Caco-2 (cell line): Measurements from ENCODE around the gene TOR2A. TPM values are rescaled to one million over a fixed set of nuclear protein-coding genes. Genes with fewer than 3 reads are reported as not detected.

ENCODE experiments used
- BruUV-seq: library from RNA; stranded (reverse); fragments of 400-500 nt; replicated peaks from 2 replicates; lab custom pipeline; 2021; lab: Mats Ljungman, UMichigan
- CTCF ChIA-PET: fragments of 300-600 bp; sonication (Branson Sonifier 250); formaldehyde crosslinking; loops from one replicate; lab custom pipeline; 2022; ENCODE audit warnings: antibody characterized with exemption; lab: Charles Lee
- POLR2A ChIA-PET: fragments of 300-600 bp; sonication (Branson Sonifier 250); formaldehyde crosslinking; loops from one replicate; lab custom pipeline; 2022; ENCODE audit warnings: antibody characterized with exemption; lab: Charles Lee
- DNase-seq, 2 experiments: peaks; one replicate each; pipeline versions ENCODE4 v3.0.0 to v3.0.0-alpha.2; 2020 to 2022
- H3K27me3 ChIP-seq: replicated peaks from 2 replicates; pipeline ENCODE4 v1.6.0; 2011; ENCODE audit warnings: low read length; ENCODE audit not compliant: control insufficient read depth, insufficient read depth
- H3K36me3 ChIP-seq: 2 replicates; pipeline ENCODE4 v1.5.1; 2011; ENCODE audit warnings: low read length; ENCODE audit not compliant: control insufficient read depth, insufficient read depth
- H3K4me1 ChIP-seq: fragments of 250-450 bp; sonication (Bioruptor Pico); 2 replicates; pipeline ENCODE4 v1.5.1; 2020; ENCODE audit warnings: mild to moderate bottlenecking
- H3K4me3 ChIP-seq: 2 replicates; pipeline ENCODE4 v1.5.1; 2011; ENCODE audit warnings: low read depth, mild to moderate bottlenecking, control low read depth, low read length
- H3K9me3 ChIP-seq: fragments of 250-450 bp; sonication (Bioruptor Pico); 2 replicates; pipeline ENCODE4 v1.5.1; 2020; ENCODE audit warnings: mild to moderate bottlenecking, moderate library complexity
- H3K27ac Mint-ChIP-seq: one replicate; pipeline ENCODE4 v1.8.0; 2022; ENCODE audit warnings: mixed read lengths; ENCODE audit not compliant: unreplicated experiment
- H3K27me3 Mint-ChIP-seq: one replicate; pipeline ENCODE4 v1.8.0; 2022; ENCODE audit warnings: mixed read lengths; ENCODE audit not compliant: insufficient read depth, unreplicated experiment
- H3K36me3 Mint-ChIP-seq: one replicate; pipeline ENCODE4 v1.8.0; 2022; ENCODE audit warnings: mild to moderate bottlenecking, mixed read lengths; ENCODE audit not compliant: insufficient read depth, unreplicated experiment
- H3K4me1 Mint-ChIP-seq: one replicate; pipeline ENCODE4 v1.8.0; 2022; ENCODE audit warnings: low read depth, mixed read lengths; ENCODE audit not compliant: unreplicated experiment
- H3K4me3 Mint-ChIP-seq: one replicate; pipeline ENCODE4 v1.8.0; 2022; ENCODE audit warnings: mild to moderate bottlenecking, moderate library complexity, mixed read lengths; ENCODE audit not compliant: unreplicated experiment
- H3K9me3 Mint-ChIP-seq: one replicate; pipeline ENCODE4 v1.8.0; 2022; ENCODE audit warnings: mixed read lengths; ENCODE audit not compliant: unreplicated experiment
- intact Hi-C: fragments of 100-400 bp; cut with micrococcal nuclease; formaldehyde crosslinking; loops from one replicate; pipeline ENCODE4 v1.10.0; 2022; ENCODE audit not compliant: unreplicated experiment
- total RNA-seq: library from RNA; stranded (reverse); gene quantifications from 2 replicates; pipeline ENCODE4 v1.2.3, GENCODE V29; 2022
- TF ChIP-seq, protein P1 (sequence below), 2 experiments: fragments of 200-600 bp in 1 of 2; IDR thresholded peaks; 1 replicate in 1 of 2; 2 replicates in 1 of 2; pipeline versions ENCODE4 v1.5.1 to v1.8.0; 2011 to 2022; ENCODE audit warnings: antibody characterized with exemption in 1 of 2, control low read depth in 1 of 2, inconsistent platforms in 1 of 2, low read depth in 1 of 2, low read length in 1 of 2, mild to moderate bottlenecking in 1 of 2, moderate library complexity in 1 of 2; ENCODE audit not compliant: insufficient read depth in 1 of 2, severe bottlenecking in 1 of 2, unreplicated experiment in 1 of 2

TOR2A gene
- total RNA-seq, 1 experiment from 2014 or later: 12.9 TPM

DNA sequence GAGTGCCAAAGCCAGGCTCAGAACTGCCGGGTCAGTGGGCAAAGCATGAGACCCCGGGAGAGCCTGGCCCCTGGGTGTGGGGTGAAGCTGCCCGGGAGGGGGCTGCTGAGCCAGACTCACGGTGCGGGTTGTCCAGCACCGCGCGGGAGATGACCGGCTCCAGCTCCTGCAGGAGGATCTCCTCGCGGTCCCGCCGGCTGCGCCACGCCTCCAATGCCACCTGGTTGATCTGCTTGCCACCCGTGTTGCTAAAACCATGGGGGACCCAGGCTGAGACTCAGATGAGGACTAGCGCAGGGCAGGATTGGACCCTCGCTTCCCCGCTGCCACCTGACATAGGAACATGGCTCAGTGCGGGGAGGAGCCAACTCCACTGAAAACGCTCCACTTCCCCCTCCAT is 2.6 kb downstream of the TOR2A start:
- TF ChIP-seq, protein P1, sequence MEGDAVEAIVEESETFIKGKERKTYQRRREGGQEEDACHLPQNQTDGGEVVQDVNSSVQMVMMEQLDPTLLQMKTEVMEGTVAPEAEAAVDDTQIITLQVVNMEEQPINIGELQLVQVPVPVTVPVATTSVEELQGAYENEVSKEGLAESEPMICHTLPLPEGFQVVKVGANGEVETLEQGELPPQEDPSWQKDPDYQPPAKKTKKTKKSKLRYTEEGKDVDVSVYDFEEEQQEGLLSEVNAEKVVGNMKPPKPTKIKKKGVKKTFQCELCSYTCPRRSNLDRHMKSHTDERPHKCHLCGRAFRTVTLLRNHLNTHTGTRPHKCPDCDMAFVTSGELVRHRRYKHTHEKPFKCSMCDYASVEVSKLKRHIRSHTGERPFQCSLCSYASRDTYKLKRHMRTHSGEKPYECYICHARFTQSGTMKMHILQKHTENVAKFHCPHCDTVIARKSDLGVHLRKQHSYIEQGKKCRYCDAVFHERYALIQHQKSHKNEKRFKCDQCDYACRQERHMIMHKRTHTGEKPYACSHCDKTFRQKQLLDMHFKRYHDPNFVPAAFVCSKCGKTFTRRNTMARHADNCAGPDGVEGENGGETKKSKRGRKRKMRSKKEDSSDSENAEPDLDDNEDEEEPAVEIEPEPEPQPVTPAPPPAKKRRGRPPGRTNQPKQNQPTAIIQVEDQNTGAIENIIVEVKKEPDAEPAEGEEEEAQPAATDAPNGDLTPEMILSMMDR (IDR thresholded peaks at IDR 0.05; ENCODE audit: insufficient read depth in 1 of 2, low read depth in 1 of 2, low read length in 1 of 2, severe bottlenecking in 1 of 2, unreplicated experiment in 1 of 2): no peak
- Mint-ChIP-seq H3K9me3 (no peaks in the 10 kb centered on the region), H3K27me3 (peaks cover 4% of the 10 kb centered on the region), H3K4me3 (no peak overlapping the region), H3K36me3 (peaks cover 7% of the 10 kb centered on the region), H3K4me1 (no peaks in the 10 kb centered on the region), H3K27ac (no peak overlapping the region)
- no TSS peak for BruUV-seq
- no peaks in the 10 kb centered on the region for H3K4me1 ChIP-seq
- no peak for DNase-seq
- ChIA-PET CTCF (no interaction called here), POLR2A (no interaction called here)
- H3K9me3 ChIP-seq: no peaks in the 10 kb centered on the region
- H3K36me3 ChIP-seq: no peaks in the 10 kb centered on the region
- intact Hi-C loops: no loop called here
- H3K4me3 ChIP-seq: no peak overlapping the region
- no peaks in the 10 kb centered on the region for H3K27me3 ChIP-seq

DNA sequence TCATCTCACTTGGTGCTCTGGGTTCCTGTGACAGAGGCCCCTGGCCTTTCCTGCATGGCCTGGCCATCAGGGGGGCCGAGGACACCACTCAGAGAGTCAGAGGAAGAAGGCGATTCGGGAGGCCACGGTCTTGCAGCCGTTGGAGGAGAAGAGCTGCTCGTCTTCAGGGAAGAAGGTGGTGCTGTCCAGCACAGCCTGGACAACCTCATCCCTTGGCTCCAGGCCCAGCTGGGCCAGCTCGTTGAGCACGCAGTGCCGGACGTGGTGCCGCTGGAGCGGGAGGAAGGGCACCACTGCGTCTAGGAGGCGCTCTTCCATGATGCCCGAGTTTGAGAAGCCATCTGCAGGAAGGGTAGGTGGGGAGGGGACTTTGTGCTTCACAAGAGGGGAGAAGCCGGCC is 3.2 kb downstream of the TOR2A start:
- Histone ChIP-seq H3K4me1 (no peaks in the 10 kb centered on the region), H3K36me3 (no peaks in the 10 kb centered on the region), H3K27me3 (no peaks in the 10 kb centered on the region), H3K4me3 (no peak overlapping the region), H3K9me3 (no peaks in the 10 kb centered on the region)
- ChIA-PET CTCF (no interaction called here), POLR2A (no interaction called here)
- H3K27me3 Mint-ChIP-seq: peaks cover 4% of the 10 kb centered on the region
- no peaks in the 10 kb centered on the region for H3K4me1 Mint-ChIP-seq
- no TSS peak for BruUV-seq
- intact Hi-C loops: no loop called here
- H3K4me3 Mint-ChIP-seq: no peak overlapping the region
- no peak for DNase-seq
- H3K36me3 Mint-ChIP-seq: peaks cover 7% of the 10 kb centered on the region
- TF ChIP-seq, protein P1 (IDR thresholded peaks at IDR 0.05; ENCODE audit: insufficient read depth in 1 of 2, low read depth in 1 of 2, low read length in 1 of 2, severe bottlenecking in 1 of 2, unreplicated experiment in 1 of 2): no peak
- no peaks in the 10 kb centered on the region for H3K9me3 Mint-ChIP-seq
- no peak overlapping the region for H3K27ac Mint-ChIP-seq

DNA sequence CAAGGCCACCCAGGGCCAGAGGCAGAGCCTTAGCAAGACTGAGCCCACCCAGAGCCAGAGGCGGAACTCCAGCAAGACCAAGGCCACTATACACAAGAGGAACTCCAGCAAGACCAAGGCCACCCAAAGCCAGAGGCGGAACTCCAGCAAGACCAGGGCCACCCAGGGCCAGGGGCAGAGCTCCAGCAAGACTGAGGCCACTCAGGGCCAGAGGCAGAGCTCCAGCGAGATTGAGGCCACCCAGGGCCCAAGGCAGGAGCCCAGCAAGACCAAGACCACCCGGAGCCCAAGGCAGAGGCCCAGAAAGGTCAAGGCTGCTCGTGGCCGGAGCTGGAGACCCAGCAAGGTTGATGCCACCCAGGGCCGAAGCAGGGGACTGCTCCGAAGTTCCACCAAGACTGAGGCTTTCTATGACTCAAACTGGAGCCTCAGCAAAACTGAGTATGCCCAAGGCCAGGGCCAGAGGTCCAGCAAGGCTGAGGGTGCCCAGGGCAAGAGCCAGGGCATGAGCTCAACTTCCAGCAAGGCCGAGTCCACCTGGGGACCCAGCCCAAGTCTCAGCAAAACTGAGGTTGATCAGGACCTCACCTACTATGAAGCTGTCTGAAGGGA is 4.2 kb downstream of the TOR2A start:
- no peak overlapping the region for H3K4me3 Mint-ChIP-seq
- H3K27ac Mint-ChIP-seq: no peak overlapping the region
- Histone ChIP-seq H3K36me3 (no peaks in the 10 kb centered on the region), H3K9me3 (no peaks in the 10 kb centered on the region), H3K27me3 (no peaks in the 10 kb centered on the region), H3K4me1 (no peaks in the 10 kb centered on the region), H3K4me3 (no peak overlapping the region)
- TF ChIP-seq, protein P1 (IDR thresholded peaks at IDR 0.05; ENCODE audit: insufficient read depth in 1 of 2, low read depth in 1 of 2, low read length in 1 of 2, severe bottlenecking in 1 of 2, unreplicated experiment in 1 of 2): no peak
- H3K4me1 Mint-ChIP-seq: no peaks in the 10 kb centered on the region
- no peak for DNase-seq
- no peaks in the 10 kb centered on the region for H3K27me3 Mint-ChIP-seq
- no TSS peak for BruUV-seq
- intact Hi-C loops: no loop called here
- CTCF ChIA-PET: no interaction called here
- POLR2A ChIA-PET: no interaction called here
- H3K9me3 Mint-ChIP-seq: no peaks in the 10 kb centered on the region
- peaks cover 7% of the 10 kb centered on the region for H3K36me3 Mint-ChIP-seq
